Hepatocyte (in vitro differentiated cells): ENCODE measurements around the gene DCXR.

Source experiments
- CTCF ChIP-seq: fragments of 200-600 bp; sonication (generic); IDR thresholded peaks from 2 replicates; pipeline ENCODE4 v1.5.1; 2016; ENCODE audit warnings: antibody characterized with exemption, mild to moderate bottlenecking; ENCODE audit not compliant: poor library complexity
- EZH2 ChIP-seq: fragments of 200-600 bp; sonication (generic); IDR thresholded peaks from 2 replicates; pipeline ENCODE4 v1.6.1; 2016; ENCODE audit warnings: antibody characterized with exemption, mild to moderate bottlenecking, borderline replicate concordance

GRCh38 chr17:81998212-81998611 is 39.3 kb downstream of the DCXR start:
- TF ChIP-seq CTCF: no peak
- TF ChIP-seq EZH2: no peak
